Mesothelial cell of epicardium (in vitro differentiated cells): ENCODE data around the gene OPCML. TPM values are rescaled to one million over a fixed set of nuclear protein-coding genes. Genes with fewer than 3 reads are reported as not detected.

ENCODE experiments used
- DNase-seq, 2 experiments: peaks; one replicate each; pipeline ENCODE4 v3.0.0; 2021; ENCODE audit warnings: low spot score in 2 of 2; ENCODE audit not compliant: unreplicated experiment in 2 of 2
- H3K27ac Mint-ChIP-seq: 2 replicates; pipeline ENCODE4 v1.8.0; 2021; ENCODE audit warnings: mixed read lengths
- H3K27me3 Mint-ChIP-seq: 2 replicates; pipeline ENCODE4 v1.8.0; 2021; ENCODE audit warnings: low read depth, mixed read lengths
- H3K36me3 Mint-ChIP-seq: 2 replicates; pipeline ENCODE4 v1.8.0; 2021; ENCODE audit warnings: mixed read lengths
- H3K4me1 Mint-ChIP-seq: 2 replicates; pipeline ENCODE4 v1.8.0; 2021; ENCODE audit warnings: mixed read lengths
- H3K4me3 Mint-ChIP-seq: 2 replicates; pipeline ENCODE4 v1.8.0; 2021; ENCODE audit warnings: mild to moderate bottlenecking, moderate library complexity, mixed read lengths
- H3K9me3 Mint-ChIP-seq: 2 replicates; pipeline ENCODE4 v1.8.0; 2021; ENCODE audit warnings: mixed read lengths
- total RNA-seq: library from RNA; stranded (reverse); gene quantifications from 3 replicates; pipeline ENCODE4 v1.2.1, GENCODE V29; 2021
- TF ChIP-seq, protein P1 (sequence below): fragments of 200-600 bp; sonication (generic); IDR thresholded peaks from one replicate; pipeline ENCODE4 v1.5.0; 2021; ENCODE audit warnings: antibody characterized with exemption; ENCODE audit not compliant: unreplicated experiment

OPCML gene
- total RNA-seq, 1 donor from 2014 or later: 3.0 TPM

DNA sequence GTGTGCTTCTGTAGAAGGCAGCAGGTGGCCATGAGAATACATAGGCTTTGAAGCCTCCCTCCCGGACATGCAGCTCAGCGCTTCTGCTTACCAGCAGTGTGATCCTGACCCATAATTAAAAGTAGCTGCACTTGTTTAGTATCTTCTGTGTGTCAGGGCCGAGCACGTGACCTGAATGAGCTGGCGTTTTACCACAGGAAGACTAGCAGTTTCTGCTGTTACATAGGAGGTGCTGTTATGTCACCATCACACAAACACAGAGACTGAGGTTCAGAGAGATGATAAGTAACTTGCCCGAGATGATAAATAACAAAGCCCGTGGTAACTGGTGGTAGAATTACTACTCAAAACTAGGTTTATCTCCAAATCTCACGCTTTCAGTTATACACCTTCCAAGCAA lies 329.5 kb downstream of the OPCML start:
- H3K27ac Mint-ChIP-seq: no peak overlapping the region
- H3K9me3 Mint-ChIP-seq: no peaks in the 10 kb centered on the region
- no peaks in the 10 kb centered on the region for H3K36me3 Mint-ChIP-seq
- TF ChIP-seq, protein P1, sequence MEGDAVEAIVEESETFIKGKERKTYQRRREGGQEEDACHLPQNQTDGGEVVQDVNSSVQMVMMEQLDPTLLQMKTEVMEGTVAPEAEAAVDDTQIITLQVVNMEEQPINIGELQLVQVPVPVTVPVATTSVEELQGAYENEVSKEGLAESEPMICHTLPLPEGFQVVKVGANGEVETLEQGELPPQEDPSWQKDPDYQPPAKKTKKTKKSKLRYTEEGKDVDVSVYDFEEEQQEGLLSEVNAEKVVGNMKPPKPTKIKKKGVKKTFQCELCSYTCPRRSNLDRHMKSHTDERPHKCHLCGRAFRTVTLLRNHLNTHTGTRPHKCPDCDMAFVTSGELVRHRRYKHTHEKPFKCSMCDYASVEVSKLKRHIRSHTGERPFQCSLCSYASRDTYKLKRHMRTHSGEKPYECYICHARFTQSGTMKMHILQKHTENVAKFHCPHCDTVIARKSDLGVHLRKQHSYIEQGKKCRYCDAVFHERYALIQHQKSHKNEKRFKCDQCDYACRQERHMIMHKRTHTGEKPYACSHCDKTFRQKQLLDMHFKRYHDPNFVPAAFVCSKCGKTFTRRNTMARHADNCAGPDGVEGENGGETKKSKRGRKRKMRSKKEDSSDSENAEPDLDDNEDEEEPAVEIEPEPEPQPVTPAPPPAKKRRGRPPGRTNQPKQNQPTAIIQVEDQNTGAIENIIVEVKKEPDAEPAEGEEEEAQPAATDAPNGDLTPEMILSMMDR: no peak
- no peak overlapping the region for H3K4me3 Mint-ChIP-seq
- peaks cover 4% of the 10 kb centered on the region for H3K4me1 Mint-ChIP-seq
- H3K27me3 Mint-ChIP-seq: peaks cover 51% of the 10 kb centered on the region
- no peak for DNase-seq

GRCh38 chr11:133198438-133198837 lies 333.9 kb downstream of the OPCML start:
- TF ChIP-seq, protein P1: no peak
- Mint-ChIP-seq H3K27me3 (peaks cover 62% of the 10 kb centered on the region), H3K4me3 (no peak overlapping the region), H3K9me3 (no peaks in the 10 kb centered on the region), H3K27ac (no peak overlapping the region), H3K4me1 (peaks cover 4% of the 10 kb centered on the region), H3K36me3 (no peaks in the 10 kb centered on the region)
- DNase-seq: no peak

DNA sequence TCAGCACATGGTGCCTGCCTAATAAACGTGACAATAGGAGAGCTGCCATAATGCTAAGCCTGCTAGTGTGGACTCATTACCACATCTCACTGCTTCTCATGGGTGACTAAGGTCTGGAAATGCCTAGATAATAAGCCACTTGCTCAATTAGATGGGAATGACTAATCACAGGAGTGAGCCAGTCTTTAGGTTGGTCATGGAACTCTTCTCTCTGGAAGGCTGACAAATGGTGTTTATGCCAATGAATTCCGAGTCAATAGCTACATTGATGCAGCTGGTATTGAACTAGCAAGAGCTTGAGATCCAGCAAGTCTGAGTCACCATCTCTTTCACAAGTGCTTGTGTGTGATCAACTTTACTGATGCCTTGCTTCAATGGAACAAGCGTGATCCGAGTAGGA lies 334.9 kb downstream of the OPCML start:
- TF ChIP-seq, protein P1: no peak
- Mint-ChIP-seq H3K27me3 (peaks cover 67% of the 10 kb centered on the region), H3K27ac (no peak overlapping the region), H3K9me3 (no peaks in the 10 kb centered on the region), H3K36me3 (no peaks in the 10 kb centered on the region), H3K4me1 (peaks cover 4% of the 10 kb centered on the region), H3K4me3 (no peak overlapping the region)
- DNase-seq: no peak

DNA sequence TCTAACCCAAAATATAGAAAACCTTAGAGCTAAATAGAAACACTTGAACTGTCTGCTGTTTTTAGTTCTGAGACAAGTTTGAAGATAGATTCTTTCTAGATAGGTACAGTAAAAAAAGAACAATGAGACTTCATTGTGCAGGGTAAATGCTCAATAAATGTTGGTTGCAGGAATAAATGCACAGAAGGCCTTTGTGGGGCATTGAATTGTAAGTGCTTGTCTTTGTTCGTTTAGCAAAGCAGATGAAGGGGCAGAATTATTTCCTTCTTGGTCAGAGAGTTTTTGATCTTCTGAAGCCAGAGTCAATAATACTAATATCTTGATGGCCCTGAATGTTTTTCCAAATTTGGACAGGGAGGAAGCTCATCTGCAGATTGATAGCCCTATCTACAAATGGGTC lies 340.4 kb downstream of the OPCML start:
- Mint-ChIP-seq H3K4me1 (no peaks in the 10 kb centered on the region), H3K27ac (no peak overlapping the region), H3K36me3 (no peaks in the 10 kb centered on the region), H3K4me3 (no peak overlapping the region), H3K9me3 (no peaks in the 10 kb centered on the region), H3K27me3 (peaks cover 66% of the 10 kb centered on the region)
- DNase-seq: no peak
- TF ChIP-seq, protein P1: no peak

DNA sequence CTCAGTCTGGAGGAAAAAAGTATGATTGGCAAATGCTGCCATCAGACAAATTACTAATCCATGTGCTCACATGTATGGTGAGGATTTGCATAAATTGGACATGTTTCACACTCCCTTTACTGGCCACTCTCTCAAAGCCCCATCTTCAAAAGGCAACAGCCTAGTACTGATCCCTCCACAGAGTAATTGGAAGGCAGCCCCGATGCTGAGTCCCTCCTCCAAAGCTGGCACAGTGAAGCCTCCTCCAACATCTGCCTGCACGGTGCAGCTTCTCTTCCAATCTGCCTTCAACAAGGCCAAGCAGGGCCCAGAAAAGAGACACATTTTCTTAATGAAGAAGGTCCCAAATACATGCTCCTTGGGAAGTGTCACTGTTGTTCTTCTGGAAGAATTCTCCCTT lies 350.6 kb downstream of the OPCML start:
- TF ChIP-seq, protein P1: no peak
- Mint-ChIP-seq H3K27ac (no peak overlapping the region), H3K36me3 (no peaks in the 10 kb centered on the region), H3K9me3 (no peaks in the 10 kb centered on the region), H3K4me1 (no peaks in the 10 kb centered on the region), H3K27me3 (peaks cover 72% of the 10 kb centered on the region), H3K4me3 (no peak overlapping the region)
- no peak for DNase-seq

- Mint-ChIP-seq H3K27ac (no peak overlapping the region), H3K27me3 (peaks cover 69% of the 10 kb centered on the region), H3K36me3 (no peaks in the 10 kb centered on the region), H3K4me1 (no peaks in the 10 kb centered on the region), H3K9me3 (no peaks in the 10 kb centered on the region), H3K4me3 (no peak overlapping the region)
- DNase-seq: no peak
- TF ChIP-seq, protein P1: no peak
Observed at GRCh38 chr11:133181066-133181465, 351.2 kb downstream of the OPCML start.
